ENCODE data around the gene PINLYP. TPM values are rescaled to one million over a fixed set of nuclear protein-coding genes. Genes with fewer than 3 reads are reported as not detected.

Gene PINLYP
- total and polyA plus RNA-seq, 2 of the 13 experiments (the other 11 are each of a cell fraction or from before 2014, with no cell fraction given), result 0.21 to 0.24 TPM

- H3K79me2 ChIP-seq (ENCODE audit: insufficient read depth, low read length), result no peaks in the 10 kb centered on the region
- no peak for DNase-seq (ENCODE audit: low spot score)
- no peak overlapping the region for H3K27ac ChIP-seq (ENCODE audit: extremely low read length, insufficient read depth, low read length)
- WGBS (ENCODE audit: low lambda C conversion rate), result 86% methylated on average over 1 of the region's 2 CpGs
- no TSS peak for BruUV-seq (replicated peaks)
- H3K9ac ChIP-seq (ENCODE audit: insufficient read depth, low read depth, low read length), result no peak overlapping the region
- ChIA-PET POLR2A (no interaction called here), CTCF (ENCODE audit: low intra/inter-chr PET ratio, low total read pairs) (no interaction called here)
- intact Hi-C loops (cut with micrococcal nuclease; ENCODE audit: unreplicated experiment), result no loop called here
- H3K4me3 ChIP-seq (replicated peaks in 1 of 3; ENCODE audit: insufficient read depth in 1 of 3, low read depth in 2 of 3, low read length in 3 of 3), result no peak overlapping the region
- peaks cover 6% of the 10 kb centered on the region; the same call in 1 of the 2 replicates for H3K4me1 ChIP-seq (ENCODE audit: insufficient read depth, low read length)
- no peak overlapping the region for H3K4me2 ChIP-seq (ENCODE audit: low read depth, low read length)
- FAIRE-seq, result no peak
- no peak overlapping the region for H2AFZ ChIP-seq (ENCODE audit: low read length)
- no peaks in the 10 kb centered on the region for H3K9me3 ChIP-seq (ENCODE audit: low read length)
- in situ Hi-C loops (cut with HindIII; ENCODE audit: extremely low pct_ligation_motif_present, low pct_unique_long_range_greater_than_20kb), result no loop called here
- H3K27me3 ChIP-seq (ENCODE audit: control insufficient read depth in 1 of 2, insufficient read depth in 2 of 2, low read length in 2 of 2), result no peaks in the 10 kb centered on the region
- ATAC-seq, result no peak
- H4K20me1 ChIP-seq (ENCODE audit: insufficient read depth, low read length), result no peaks in the 10 kb centered on the region
- H3K36me3 ChIP-seq (replicated peaks in 1 of 2; ENCODE audit: control insufficient read depth in 1 of 2, insufficient read depth in 2 of 2, low read length in 2 of 2), result peaks cover 13 to 34% of the 10 kb centered on the region in 2 experiments; a peak in 4 of 5 replicates
- TF ChIP-seq ZBTB37 (CRISPR knock-in tag; IDR thresholded peaks at IDR 0.05), result no peak
- no peak for TF ChIP-seq ELF3 (CRISPR knock-in tag; IDR thresholded peaks at IDR 0.05)
- TF ChIP-seq RBM39 (IDR thresholded peaks at IDR 0.05; ENCODE audit: low read depth, low read length, poor library complexity, severe bottlenecking), result no peak
- TF ChIP-seq ZSCAN20 (CRISPR knock-in tag; IDR thresholded peaks at IDR 0.05; ENCODE audit: borderline replicate concordance), result no peak
- no peak for TF ChIP-seq HIC2 (CRISPR knock-in tag; IDR thresholded peaks at IDR 0.05; ENCODE audit: low read depth)
- no peak for TF ChIP-seq AKNA (CRISPR knock-in tag; IDR thresholded peaks at IDR 0.05; ENCODE audit: borderline replicate concordance)
- TF ChIP-seq ZNF607 (CRISPR knock-in tag; IDR thresholded peaks at IDR 0.05; ENCODE audit: borderline replicate concordance), result no peak
- TF ChIP-seq TRAFD1 (CRISPR knock-in tag; IDR thresholded peaks at IDR 0.05; ENCODE audit: borderline replicate concordance), result no peak
- no peak for TF ChIP-seq SCMH1 (CRISPR knock-in tag; IDR thresholded peaks at IDR 0.05; ENCODE audit: borderline replicate concordance)
- no peak for TF ChIP-seq ATF1 (CRISPR knock-in tag; IDR thresholded peaks at IDR 0.05)
- no peak for TF ChIP-seq SIX1 (CRISPR knock-in tag; IDR thresholded peaks at IDR 0.05; ENCODE audit: borderline replicate concordance)
- TF ChIP-seq ATAD3A (CRISPR knock-in tag; IDR thresholded peaks at IDR 0.05), result no peak
- no peak for TF ChIP-seq ZNF432 (CRISPR knock-in tag; IDR thresholded peaks at IDR 0.05; ENCODE audit: borderline replicate concordance)
- no peak for TF ChIP-seq RFX3 (CRISPR knock-in tag; IDR thresholded peaks at IDR 0.05)
- no peak for TF ChIP-seq RXRB (CRISPR knock-in tag; IDR thresholded peaks at IDR 0.05; ENCODE audit: borderline replicate concordance)
- TF ChIP-seq EEA1 (CRISPR knock-in tag; IDR thresholded peaks at IDR 0.05; ENCODE audit: borderline replicate concordance), result no peak
Measured at GRCh38 chr19:43545981-43546380, 29.6 kb upstream of the PINLYP start.

All from HepG2 (cell line).